Natural killer cell treated with Interleukin-12 subunit alpha and Interleukin-12 subunit beta and Interleukin-15 and Interleukin-18, amount 100 ng/mL, for 72 hours (primary cell): ENCODE data around the gene MORC1. TPM values are rescaled to one million over a fixed set of nuclear protein-coding genes. Genes with fewer than 3 reads are reported as not detected.

Experiments
- ATAC-seq, 2 donors: fragments of 150-1000 bp; cut with Tn5 transposase in 1 of 2; sonication (Bioruptor Pico), chemical (Tn5 transposase) in 1 of 2; 2 replicates each; pipeline ENCODE4 v1.10.0; 2021
- DNase-seq: peaks from one replicate; pipeline ENCODE4 v3.0.0; 2022; ENCODE audit warnings: low spot score
- H3K27ac Mint-ChIP-seq, 2 donors: 1 replicate in 1 of 2; 2 replicates in 1 of 2; pipeline ENCODE4 v1.8.0; 2022; ENCODE audit warnings: mixed read lengths in 2 of 2, mild to moderate bottlenecking in 1 of 2, moderate library complexity in 1 of 2
- H3K27me3 Mint-ChIP-seq, 2 donors: 1 replicate in 1 of 2; 2 replicates in 1 of 2; pipeline ENCODE4 v1.8.0; 2022; ENCODE audit warnings: mixed read lengths in 2 of 2
- H3K36me3 Mint-ChIP-seq: one replicate; pipeline ENCODE4 v1.8.0; 2022; ENCODE audit warnings: mixed read lengths
- H3K4me1 Mint-ChIP-seq, 2 donors: 1 replicate in 1 of 2; 2 replicates in 1 of 2; pipeline ENCODE4 v1.8.0; 2022; ENCODE audit warnings: low read depth in 2 of 2, mixed read lengths in 2 of 2, mild to moderate bottlenecking in 1 of 2
- H3K4me3 Mint-ChIP-seq: one replicate; pipeline ENCODE4 v1.8.0; 2022; ENCODE audit warnings: mixed read lengths
- H3K9me3 Mint-ChIP-seq: 2 replicates; pipeline ENCODE4 v1.8.0; 2022; ENCODE audit warnings: mixed read lengths
- total RNA-seq, 2 donors: library from RNA; stranded (reverse); gene quantifications; one replicate each; pipeline ENCODE4 v1.2.3, GENCODE V29; 2022

The MORC1 gene
- total RNA-seq, 2 donors from 2014 or later = not detected

GRCh38 chr3:109045271-109046040 is 72.5 kb downstream of the MORC1 start:
- no peak overlapping the region for H3K27ac Mint-ChIP-seq
- no peaks in the 10 kb centered on the region for H3K27me3 Mint-ChIP-seq
- no peaks in the 10 kb centered on the region for H3K4me1 Mint-ChIP-seq
- no peaks in the 10 kb centered on the region for H3K9me3 Mint-ChIP-seq
- ATAC-seq (no peak), DNase-seq (no peak)
- H3K4me3 Mint-ChIP-seq = no peak overlapping the region
- H3K36me3 Mint-ChIP-seq = no peaks in the 10 kb centered on the region

- no peak for DNase-seq
- Mint-ChIP-seq H3K4me3 (no peak overlapping the region), H3K27ac (no peak overlapping the region), H3K4me1 (no peaks in the 10 kb centered on the region), H3K9me3 (peaks cover 4% of the 10 kb centered on the region), H3K36me3 (peaks cover 3% of the 10 kb centered on the region), H3K27me3 (peaks cover 9 to 22% of the 10 kb centered on the region in 2 donors)
- no peak for ATAC-seq
Measured at GRCh38 chr3:109035082-109035481, 82.9 kb downstream of the MORC1 start.

- Mint-ChIP-seq H3K4me3 (no peak overlapping the region), H3K27me3 (peaks cover 5 to 15% of the 10 kb centered on the region in 2 donors), H3K4me1 (no peaks in the 10 kb centered on the region), H3K36me3 (no peaks in the 10 kb centered on the region), H3K9me3 (no peaks in the 10 kb centered on the region), H3K27ac (no peak overlapping the region)
- ATAC-seq (no peak), DNase-seq (no peak)
Measured at GRCh38 chr3:109033000-109033660, 84.8 kb downstream of the MORC1 start.

GRCh38 chr3:109028753-109029152 is 89.2 kb downstream of the MORC1 start:
- Mint-ChIP-seq H3K36me3 (no peaks in the 10 kb centered on the region), H3K27me3 (peaks cover 0 to 3% of the 10 kb centered on the region in 2 donors)
- no peak for ATAC-seq

GRCh38 chr3:109026821-109027220 is 91.1 kb downstream of the MORC1 start:
- Mint-ChIP-seq H3K4me3 (no peak overlapping the region), H3K36me3 (no peaks in the 10 kb centered on the region), H3K27me3 (peaks cover 0 to 3% of the 10 kb centered on the region in 2 donors), H3K9me3 (no peaks in the 10 kb centered on the region), H3K4me1 (no peaks in the 10 kb centered on the region), H3K27ac (no peak overlapping the region)
- ATAC-seq (no peak), DNase-seq (no peak)

More at GRCh38 chr3:109028753-109029152, 89.2 kb downstream of the MORC1 start:
- H3K4me3 Mint-ChIP-seq = no peak overlapping the region
- H3K27ac Mint-ChIP-seq = no peak overlapping the region
- no peaks in the 10 kb centered on the region for H3K9me3 Mint-ChIP-seq
- no peak for DNase-seq
- no peaks in the 10 kb centered on the region for H3K4me1 Mint-ChIP-seq

- H3K27me3 Mint-ChIP-seq = peaks cover 0 to 3% of the 10 kb centered on the region in 2 donors
- no peak for ATAC-seq
- H3K4me1 Mint-ChIP-seq = no peaks in the 10 kb centered on the region
- DNase-seq = no peak
- H3K4me3 Mint-ChIP-seq = no peak overlapping the region
- H3K36me3 Mint-ChIP-seq = no peaks in the 10 kb centered on the region
- H3K9me3 Mint-ChIP-seq = no peaks in the 10 kb centered on the region
- H3K27ac Mint-ChIP-seq = no peak overlapping the region
Measured at GRCh38 chr3:109025896-109026295, 92.0 kb downstream of the MORC1 start.

- H3K27ac Mint-ChIP-seq = no peak overlapping the region
- no peaks in the 10 kb centered on the region for H3K36me3 Mint-ChIP-seq
- H3K4me3 Mint-ChIP-seq = no peak overlapping the region
- peaks cover 2 to 8% of the 10 kb centered on the region in 2 donors for H3K27me3 Mint-ChIP-seq
- DNase-seq = no peak
- no peaks in the 10 kb centered on the region for H3K9me3 Mint-ChIP-seq
- ATAC-seq = no peak
- no peaks in the 10 kb centered on the region for H3K4me1 Mint-ChIP-seq
Measured at GRCh38 chr3:109023656-109024254, 94.2 kb downstream of the MORC1 start.

GRCh38 chr3:109023167-109023566 is 94.8 kb downstream of the MORC1 start:
- ATAC-seq (no peak), DNase-seq (no peak)
- Mint-ChIP-seq H3K27ac (no peak overlapping the region), H3K27me3 (peaks cover 0 to 9% of the 10 kb centered on the region in 2 donors), H3K36me3 (no peaks in the 10 kb centered on the region), H3K4me1 (no peaks in the 10 kb centered on the region), H3K9me3 (no peaks in the 10 kb centered on the region), H3K4me3 (no peak overlapping the region)

- Mint-ChIP-seq H3K36me3 (no peaks in the 10 kb centered on the region), H3K4me3 (no peak overlapping the region), H3K27me3 (peaks cover 3 to 17% of the 10 kb centered on the region in 2 donors), H3K9me3 (no peaks in the 10 kb centered on the region), H3K27ac (no peak overlapping the region), H3K4me1 (no peaks in the 10 kb centered on the region)
- ATAC-seq = no peak
- DNase-seq = no peak
Measured at GRCh38 chr3:109021556-109021955, 96.4 kb downstream of the MORC1 start.

- no peak overlapping the region for H3K27ac Mint-ChIP-seq
- H3K9me3 Mint-ChIP-seq = no peaks in the 10 kb centered on the region
Measured at GRCh38 chr3:109018828-109019227, 99.1 kb downstream of the MORC1 start.

GRCh38 chr3:109005443-109005842 is 112.5 kb downstream of the MORC1 start:
- H3K27ac Mint-ChIP-seq = no peak overlapping the region

More at GRCh38 chr3:109018828-109019227, 99.1 kb downstream of the MORC1 start:
- H3K27me3 Mint-ChIP-seq = peaks cover 3 to 18% of the 10 kb centered on the region in 2 donors
- no peaks in the 10 kb centered on the region for H3K4me1 Mint-ChIP-seq
- ATAC-seq (no peak), DNase-seq (no peak)
- H3K4me3 Mint-ChIP-seq = no peak overlapping the region
- no peaks in the 10 kb centered on the region for H3K36me3 Mint-ChIP-seq

GRCh38 chr3:108998436-108998835 is 119.5 kb downstream of the MORC1 start:
- Mint-ChIP-seq H3K36me3 (no peaks in the 10 kb centered on the region), H3K4me3 (no peak overlapping the region), H3K4me1 (no peaks in the 10 kb centered on the region), H3K9me3 (no peaks in the 10 kb centered on the region), H3K27ac (no peak overlapping the region), H3K27me3 (peaks cover 0 to 5% of the 10 kb centered on the region in 2 donors)
- DNase-seq = no peak
- no peak for ATAC-seq

More at GRCh38 chr3:109005443-109005842, 112.5 kb downstream of the MORC1 start:
- DNase-seq (no peak), ATAC-seq (no peak)
- Mint-ChIP-seq H3K4me1 (no peaks in the 10 kb centered on the region), H3K9me3 (no peaks in the 10 kb centered on the region), H3K4me3 (no peak overlapping the region), H3K36me3 (no peaks in the 10 kb centered on the region), H3K27me3 (peaks cover 0 to 4% of the 10 kb centered on the region in 2 donors)

- peaks cover 10 to 15% of the 10 kb centered on the region in 2 donors for H3K27me3 Mint-ChIP-seq
- peaks cover 3% of the 10 kb centered on the region for H3K9me3 Mint-ChIP-seq
- DNase-seq (no peak), ATAC-seq (no peak)
- H3K27ac Mint-ChIP-seq = no peak overlapping the region
- no peaks in the 10 kb centered on the region for H3K4me1 Mint-ChIP-seq
- no peaks in the 10 kb centered on the region for H3K36me3 Mint-ChIP-seq
- no peak overlapping the region for H3K4me3 Mint-ChIP-seq
Measured at GRCh38 chr3:108985844-108986243, 132.1 kb downstream of the MORC1 start.

GRCh38 chr3:108983051-108983450 is 134.9 kb downstream of the MORC1 start:
- no peak for DNase-seq
- no peak for ATAC-seq
- no peak overlapping the region for H3K27ac Mint-ChIP-seq
- no peaks in the 10 kb centered on the region for H3K9me3 Mint-ChIP-seq
- H3K4me1 Mint-ChIP-seq = no peaks in the 10 kb centered on the region
- no peaks in the 10 kb centered on the region for H3K36me3 Mint-ChIP-seq
- H3K4me3 Mint-ChIP-seq = no peak overlapping the region
- H3K27me3 Mint-ChIP-seq = peaks cover 6 to 21% of the 10 kb centered on the region in 2 donors
